ENCODE data around the gene FAM185A.

FAM185A gene

GRCh38 chr7:102828286-102828685 is 79.5 kb downstream of the FAM185A start:
- TF ChIP-seq REST (IDR thresholded peaks at IDR 0.05; ENCODE audit: low read depth): no peak
- no peak for TF ChIP-seq EGR1 (IDR thresholded peaks at IDR 0.05)
- TF ChIP-seq EP300 (IDR thresholded peaks at IDR 0.05; ENCODE audit: borderline replicate concordance): no peak
- no peak for TF ChIP-seq CREB1 (IDR thresholded peaks at IDR 0.05; ENCODE audit: low read depth)
- no peak for TF ChIP-seq FOXM1 (IDR thresholded peaks at IDR 0.05; ENCODE audit: borderline replicate concordance, low read depth)
- no peak for TF ChIP-seq TEAD4 (IDR thresholded peaks at IDR 0.05)
- TF ChIP-seq TCF12 (IDR thresholded peaks at IDR 0.05; ENCODE audit: low read depth): no peak
- TF ChIP-seq NFIC (IDR thresholded peaks at IDR 0.05): no peak
- TF ChIP-seq MAX (IDR thresholded peaks at IDR 0.05): no peak
- TF ChIP-seq YY1 (IDR thresholded peaks at IDR 0.05; ENCODE audit: low read depth): no peak

- no peak for TF ChIP-seq TCF12 (IDR thresholded peaks at IDR 0.05; ENCODE audit: low read depth)
- TF ChIP-seq REST (IDR thresholded peaks at IDR 0.05; ENCODE audit: low read depth): no peak
- no peak for TF ChIP-seq YY1 (IDR thresholded peaks at IDR 0.05; ENCODE audit: low read depth)
- TF ChIP-seq NFIC (IDR thresholded peaks at IDR 0.05): no peak
- no peak for TF ChIP-seq USF1 (IDR thresholded peaks at IDR 0.05)
- TF ChIP-seq CEBPB (IDR thresholded peaks at IDR 0.05): no peak
- no peak for TF ChIP-seq EGR1 (IDR thresholded peaks at IDR 0.05)
- no peak for TF ChIP-seq RAD21 (IDR thresholded peaks at IDR 0.05; ENCODE audit: low read depth)
- TF ChIP-seq ZBTB7A (IDR thresholded peaks at IDR 0.05; ENCODE audit: low read depth): no peak
- no peak for TF ChIP-seq FOXM1 (IDR thresholded peaks at IDR 0.05; ENCODE audit: borderline replicate concordance, low read depth)
- no peak for TF ChIP-seq MAX (IDR thresholded peaks at IDR 0.05)
- no peak for TF ChIP-seq TEAD4 (IDR thresholded peaks at IDR 0.05)
- no peak for TF ChIP-seq CREB1 (IDR thresholded peaks at IDR 0.05; ENCODE audit: low read depth)
- TF ChIP-seq EP300 (IDR thresholded peaks at IDR 0.05; ENCODE audit: borderline replicate concordance): no peak
Observed at GRCh38 chr7:102829075-102829474, 80.3 kb downstream of the FAM185A start.

- TF ChIP-seq RAD21 (IDR thresholded peaks at IDR 0.05; ENCODE audit: low read depth): no peak
- no peak for TF ChIP-seq TCF12 (IDR thresholded peaks at IDR 0.05; ENCODE audit: low read depth)
- no peak for TF ChIP-seq ZBTB7A (IDR thresholded peaks at IDR 0.05; ENCODE audit: low read depth)
- TF ChIP-seq EGR1 (IDR thresholded peaks at IDR 0.05): no peak
- TF ChIP-seq FOXM1 (IDR thresholded peaks at IDR 0.05; ENCODE audit: borderline replicate concordance, low read depth): no peak
- no peak for TF ChIP-seq CREB1 (IDR thresholded peaks at IDR 0.05; ENCODE audit: low read depth)
- TF ChIP-seq EP300 (IDR thresholded peaks at IDR 0.05; ENCODE audit: borderline replicate concordance): no peak
- no peak for TF ChIP-seq MAX (IDR thresholded peaks at IDR 0.05)
- TF ChIP-seq CEBPB (IDR thresholded peaks at IDR 0.05): no peak
- TF ChIP-seq USF1 (IDR thresholded peaks at IDR 0.05): no peak
Observed at GRCh38 chr7:102830197-102830596, 81.4 kb downstream of the FAM185A start.

GRCh38 chr7:102832674-102833073 is 83.9 kb downstream of the FAM185A start:
- TF ChIP-seq REST (IDR thresholded peaks at IDR 0.05; ENCODE audit: low read depth): no peak
- no peak for TF ChIP-seq USF1 (IDR thresholded peaks at IDR 0.05)
- TF ChIP-seq ZBTB7A (IDR thresholded peaks at IDR 0.05; ENCODE audit: low read depth): no peak
- no peak for TF ChIP-seq TEAD4 (IDR thresholded peaks at IDR 0.05)
- no peak for TF ChIP-seq CREB1 (IDR thresholded peaks at IDR 0.05; ENCODE audit: low read depth)
- TF ChIP-seq MAX (IDR thresholded peaks at IDR 0.05): no peak
- TF ChIP-seq EGR1 (IDR thresholded peaks at IDR 0.05): no peak
- no peak for TF ChIP-seq NFIC (IDR thresholded peaks at IDR 0.05)
- no peak for TF ChIP-seq TAF1 (IDR thresholded peaks at IDR 0.05; ENCODE audit: low read depth)
- no peak for TF ChIP-seq YY1 (IDR thresholded peaks at IDR 0.05; ENCODE audit: low read depth)
- TF ChIP-seq TCF12 (IDR thresholded peaks at IDR 0.05; ENCODE audit: low read depth): no peak
- TF ChIP-seq EP300 (IDR thresholded peaks at IDR 0.05; ENCODE audit: borderline replicate concordance): no peak
- TF ChIP-seq RAD21 (IDR thresholded peaks at IDR 0.05; ENCODE audit: low read depth): no peak
- TF ChIP-seq CEBPB (IDR thresholded peaks at IDR 0.05): no peak
